Inflammatory macrophage (primary cell): Measurements from ENCODE around the gene MALL.
"Not testable (repeated sequence)": the region's sequence is repeated elsewhere in the genome, so short reads cannot be mapped to it uniquely, and the experiment has no call there.

Experiments
- DNase-seq, 2 donors: peaks; one replicate each; pipeline ENCODE4 v3.0.0-alpha.2; 2020 to 2022

The MALL gene

GRCh38 chr2:110049769-110050168 lies 65.9 kb downstream of the MALL start:
- not testable (repeated sequence) for DNase-seq

GRCh38 chr2:110048255-110049197 lies 67.1 kb downstream of the MALL start:
- not testable (repeated sequence) for DNase-seq

GRCh38 chr2:110047225-110047624 lies 68.4 kb downstream of the MALL start:
- DNase-seq, result not testable (repeated sequence)

- DNase-seq, result not testable (repeated sequence)
Observed at GRCh38 chr2:110041941-110042660, 73.5 kb downstream of the MALL start.

- not testable (repeated sequence) for DNase-seq
Observed at GRCh38 chr2:110037336-110037735, 78.3 kb downstream of the MALL start.

GRCh38 chr2:110035384-110035783 lies 80.2 kb downstream of the MALL start:
- not testable (repeated sequence) for DNase-seq

GRCh38 chr2:110034935-110035334 lies 80.7 kb downstream of the MALL start:
- not testable (repeated sequence) for DNase-seq
